H4 (cell line): ENCODE results near the gene NOP9. TPM values are rescaled to one million over a fixed set of nuclear protein-coding genes. Genes with fewer than 3 reads are reported as not detected.

Experiments
- DNase-seq: peaks from one replicate; pipeline ENCODE4 v3.0.0-alpha.2; 2015; ENCODE audit warnings: low spot score
- total RNA-seq: library from RNA; depleted of rRNA; stranded (reverse); fragments of >200 nt; shearing (Covaris generic); gene quantifications from 2 replicates; pipeline ENCODE4 v1.2.3, GENCODE V29; 2014; rRNA removed

Gene NOP9, protein sequence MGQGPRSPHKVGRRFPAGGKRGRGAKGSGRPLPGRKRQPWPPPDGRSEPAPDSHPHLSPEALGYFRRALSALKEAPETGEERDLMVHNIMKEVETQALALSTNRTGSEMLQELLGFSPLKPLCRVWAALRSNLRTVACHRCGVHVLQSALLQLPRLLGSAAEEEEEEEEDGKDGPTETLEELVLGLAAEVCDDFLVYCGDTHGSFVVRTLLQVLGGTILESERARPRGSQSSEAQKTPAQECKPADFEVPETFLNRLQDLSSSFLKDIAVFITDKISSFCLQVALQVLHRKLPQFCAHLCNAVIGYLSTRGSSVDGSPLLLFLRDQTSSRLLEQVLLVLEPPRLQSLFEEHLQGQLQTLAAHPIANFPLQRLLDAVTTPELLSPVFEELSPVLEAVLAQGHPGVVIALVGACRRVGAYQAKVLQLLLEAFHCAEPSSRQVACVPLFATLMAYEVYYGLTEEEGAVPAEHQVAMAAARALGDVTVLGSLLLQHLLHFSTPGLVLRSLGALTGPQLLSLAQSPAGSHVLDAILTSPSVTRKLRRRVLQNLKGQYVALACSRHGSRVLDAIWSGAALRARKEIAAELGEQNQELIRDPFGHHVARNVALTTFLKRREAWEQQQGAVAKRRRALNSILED
- 5.7 and 6.3 TPM in 2 replicates for total RNA-seq

DNA sequence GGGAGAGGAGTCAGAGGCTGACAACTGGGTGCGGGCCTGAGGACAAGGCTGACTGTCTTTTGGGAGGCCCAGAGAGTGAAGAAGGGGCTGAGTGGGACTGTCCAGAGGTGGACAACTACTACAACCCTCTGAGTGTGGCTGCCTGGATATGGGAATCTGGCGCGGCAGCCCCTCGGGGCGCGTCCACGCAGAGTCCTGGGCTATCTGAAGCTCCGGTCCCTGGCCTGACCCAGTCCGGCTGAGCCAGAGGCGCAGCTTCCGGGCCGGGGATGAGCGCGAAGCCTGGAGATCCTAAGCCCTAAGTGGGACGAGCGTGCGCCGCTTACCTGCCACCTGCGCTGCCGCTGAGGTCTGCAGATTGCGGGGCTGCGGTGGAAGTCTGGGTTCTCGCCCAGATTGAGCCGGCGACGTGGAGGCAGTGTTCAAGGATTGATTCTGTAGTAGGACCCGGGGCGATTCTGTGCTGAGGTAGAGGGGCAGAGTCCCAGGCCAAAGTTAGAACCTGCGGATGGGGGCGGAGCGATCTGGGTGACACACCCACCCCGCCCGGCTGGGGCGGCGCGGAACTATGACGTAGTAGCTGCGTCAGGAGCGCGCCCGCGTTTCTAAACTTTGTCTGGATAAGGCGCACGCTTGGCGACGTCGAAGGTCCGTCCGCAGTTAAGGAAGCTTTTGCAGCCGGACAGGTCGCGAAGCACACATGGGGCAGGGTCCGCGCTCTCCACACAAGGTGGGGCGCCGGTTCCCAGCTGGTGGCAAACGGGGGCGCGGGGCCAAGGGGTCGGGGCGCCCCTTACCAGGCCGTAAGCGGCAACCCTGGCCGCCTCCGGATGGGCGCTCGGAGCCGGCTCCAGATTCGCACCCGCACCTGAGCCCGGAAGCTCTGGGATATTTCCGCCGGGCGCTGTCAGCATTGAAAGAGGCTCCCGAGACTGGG, at the start of gene NOP9, which contains the start of gene DHRS1:
NOP9 (plus strand) TSS at position 596 of the 937 bp plus-strand sequence; CDS start at position 701, 105 bp downstream.
DHRS1 (minus strand) TSS at position 526 of the 937 bp plus-strand sequence. CDS start 674 bp downstream, outside the sequence.
- DNase-seq: peak; percentile 78

- DNase-seq: no peak
Measured at GRCh38 chr14:24250354-24250753, 49.3 kb upstream of the NOP9 start.

GRCh38 chr14:24251880-24252288, 47.8 kb upstream of the NOP9 start:
- DNase-seq: no peak

- DNase-seq: no peak
Measured at GRCh38 chr14:24252289-24253124, 47.1 kb upstream of the NOP9 start.

GRCh38 chr14:24253936-24254335, 45.7 kb upstream of the NOP9 start:
- DNase-seq: no peak

DNA sequence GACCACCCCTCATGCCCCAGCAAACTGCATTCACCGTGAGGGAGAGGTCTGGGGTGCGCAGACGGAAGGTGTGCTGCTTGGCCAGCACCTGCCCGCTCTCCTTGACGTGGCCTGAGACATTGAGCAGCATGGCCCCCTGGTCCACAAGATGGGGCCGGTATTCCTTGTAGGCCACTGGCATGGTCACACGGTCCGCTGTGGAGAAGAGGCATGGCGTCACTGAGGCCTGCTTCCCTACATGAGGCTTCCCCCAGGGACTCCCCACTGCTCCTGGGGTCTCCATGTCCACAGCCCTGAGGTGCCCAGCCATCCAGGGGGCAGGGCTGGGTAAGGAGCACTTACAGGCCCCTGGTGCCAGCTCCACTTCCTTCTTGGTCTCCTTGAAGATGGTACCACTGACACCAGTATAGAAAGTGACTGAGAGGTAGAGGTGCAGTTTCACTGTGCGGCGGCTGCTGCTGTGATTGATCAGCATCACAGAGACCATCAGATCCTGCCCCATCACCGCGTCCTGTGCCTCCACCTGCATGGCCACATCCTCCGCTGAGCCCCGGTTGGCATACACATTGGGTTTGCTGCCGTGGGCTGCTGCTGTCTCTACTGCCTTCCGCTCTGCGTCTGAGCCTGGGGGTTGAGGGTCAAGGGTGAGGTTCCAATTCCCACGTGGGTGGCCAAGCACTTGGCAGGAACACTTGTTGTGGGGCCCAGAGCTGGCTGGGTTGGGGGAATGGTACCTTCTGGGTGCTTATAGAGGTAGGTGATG, 44.8 kb upstream of the NOP9 start:
- no peak for DNase-seq

DNA sequence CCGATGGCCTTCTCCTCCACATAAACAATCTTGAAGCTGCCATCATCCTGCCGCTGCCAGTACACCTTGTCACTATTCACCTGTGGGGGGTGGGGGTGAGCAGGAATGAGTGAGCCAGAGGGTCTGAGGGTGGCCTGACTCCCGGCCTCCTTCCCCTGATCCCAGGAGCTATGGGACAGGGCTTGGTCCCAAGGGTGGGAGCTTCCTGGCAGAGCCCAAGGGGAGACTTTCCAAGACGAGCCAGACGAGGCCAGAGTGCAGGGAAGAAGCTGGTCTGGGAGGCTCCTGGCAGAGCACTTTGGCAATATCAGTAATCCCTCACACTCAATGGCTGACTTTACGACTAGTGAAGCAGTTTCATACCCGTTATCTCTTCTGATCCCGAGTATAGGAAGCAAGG, 44.2 kb upstream of the NOP9 start:
- DNase-seq: no peak

DNA sequence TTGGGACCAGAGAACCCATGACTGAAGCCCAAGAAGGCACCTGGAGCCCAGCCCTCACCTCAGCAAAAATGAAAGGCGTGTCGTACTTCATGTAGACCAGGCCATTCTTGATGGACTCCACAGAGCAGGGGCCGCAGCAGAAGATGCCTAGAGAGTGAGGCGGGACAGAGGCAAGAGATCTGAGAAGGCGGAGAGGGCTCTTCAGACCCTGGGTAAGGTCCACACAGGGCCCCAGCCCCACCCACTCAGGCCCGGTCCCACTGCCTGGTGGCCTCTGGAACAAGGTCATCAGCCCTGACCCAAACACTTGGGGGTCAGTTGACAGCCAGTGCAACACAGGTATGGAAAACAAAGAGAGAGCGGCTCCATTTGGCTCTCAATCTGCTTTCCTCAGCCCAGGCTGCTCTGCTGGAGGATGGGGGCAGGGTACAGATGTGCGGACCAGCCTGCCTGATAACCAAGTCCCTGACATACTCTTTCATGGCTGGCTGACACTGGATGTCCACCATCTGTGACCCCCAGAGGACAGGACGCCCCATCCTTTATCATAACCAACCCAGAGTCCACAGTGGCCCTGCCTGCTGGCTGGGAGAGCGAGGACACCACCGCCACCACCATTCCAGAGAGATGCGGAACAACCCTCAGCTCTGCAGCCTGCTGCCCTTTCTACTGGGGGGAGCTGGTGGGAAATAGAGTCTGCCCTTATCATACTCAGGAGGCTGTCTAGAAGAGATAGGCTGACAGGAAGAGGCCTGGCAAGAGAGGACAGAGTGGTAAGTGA, 43.5 kb upstream of the NOP9 start:
- DNase-seq: no peak

GRCh38 chr14:24256960-24257359, 42.7 kb upstream of the NOP9 start:
- DNase-seq: no peak

GRCh38 chr14:24258119-24258518, 41.5 kb upstream of the NOP9 start:
- no peak for DNase-seq

- no peak for DNase-seq
Measured at GRCh38 chr14:24258548-24259265, 40.9 kb upstream of the NOP9 start.

GRCh38 chr14:24259282-24260025, 40.2 kb upstream of the NOP9 start:
- DNase-seq: no peak

- DNase-seq: no peak
Measured at GRCh38 chr14:24260026-24260779, 39.4 kb upstream of the NOP9 start.

- DNase-seq: no peak
Measured at GRCh38 chr14:24260780-24261157, 38.9 kb upstream of the NOP9 start.

DNA sequence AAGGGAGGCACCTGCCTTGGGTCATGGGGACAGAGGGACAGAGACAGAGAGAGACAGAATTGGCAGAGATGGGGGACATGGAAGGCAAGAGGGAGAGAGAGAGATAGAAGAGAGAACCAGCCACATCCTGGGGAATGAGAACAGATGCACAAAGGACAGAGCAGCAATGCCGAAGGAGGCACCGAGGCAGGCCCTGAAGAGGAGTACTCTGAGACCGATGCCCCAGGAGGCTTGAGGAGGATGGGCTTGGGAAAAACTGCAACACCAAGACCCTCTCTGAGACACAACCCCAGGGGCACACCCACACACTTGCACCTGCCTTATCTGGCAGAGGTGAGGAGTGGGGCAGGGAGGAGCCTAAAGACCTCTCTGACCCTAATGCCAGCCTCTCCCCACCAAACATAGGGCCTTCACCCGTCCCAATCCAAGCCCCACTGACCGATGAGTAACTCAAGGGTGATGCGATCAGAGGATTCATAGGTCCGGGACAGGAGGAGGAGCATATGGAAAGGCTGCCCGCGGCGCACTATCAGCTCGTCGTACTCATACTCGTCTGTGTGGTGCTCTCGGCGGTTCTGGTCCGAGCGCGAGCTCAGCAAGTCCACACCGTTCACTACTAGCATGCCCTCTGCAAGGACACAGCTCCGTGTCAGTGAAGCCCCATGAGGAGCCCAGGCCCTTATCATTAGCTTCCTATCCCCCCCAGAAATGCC, 38.2 kb upstream of the NOP9 start:
- no peak for DNase-seq

- DNase-seq: no peak
Measured at GRCh38 chr14:24261969-24262327, 37.7 kb upstream of the NOP9 start.
